Activated CD4-positive, CD25-positive, alpha-beta regulatory T cell treated with anti-CD3 and anti-CD28 coated beads, Interleukin-2, amount 50 U/mL, for 24 hours (primary cell): Measurements from ENCODE around the gene ALX1.
"Not testable (repeated sequence)": the region's sequence is repeated elsewhere in the genome, so short reads cannot be mapped to it uniquely, and the experiment has no call there.

ENCODE experiments used
- ATAC-seq, 2 donors: fragments of 150-1000 bp; cut with Tn5 transposase; one replicate each; pipeline ENCODE4 v1.10.0; 2021; ENCODE audit warnings: mild to moderate bottlenecking in 1 of 2, moderate library complexity in 1 of 2

Gene ALX1

GRCh38 chr12:85308374-85308773 is 28.4 kb downstream of the ALX1 start:
- no peak for ATAC-seq

GRCh38 chr12:85309125-85309566 is 29.1 kb downstream of the ALX1 start:
- no peak for ATAC-seq

- no peak for ATAC-seq
These were observed 30.0 kb downstream of the ALX1 start for GRCh38 chr12:85310025-85310424.

GRCh38 chr12:85310456-85311076 is 30.5 kb downstream of the ALX1 start:
- no peak for ATAC-seq

GRCh38 chr12:85317866-85318636 is 38.0 kb downstream of the ALX1 start:
- not testable (repeated sequence) for ATAC-seq

- no peak for ATAC-seq
These were observed 42.7 kb downstream of the ALX1 start for GRCh38 chr12:85322715-85323114.

GRCh38 chr12:85325442-85325841 is 45.4 kb downstream of the ALX1 start:
- no peak for ATAC-seq

- no peak for ATAC-seq
These were observed 49.9 kb downstream of the ALX1 start for GRCh38 chr12:85329913-85330312.

- no peak for ATAC-seq
These were observed 68.8 kb downstream of the ALX1 start for GRCh38 chr12:85348779-85349178.

- ATAC-seq = no peak
These were observed 70.3 kb downstream of the ALX1 start for GRCh38 chr12:85350356-85350755.
